Fibroblast of lung (primary cell): Measurements from ENCODE around the gene ZNF562.

ENCODE experiments used
- EZH2 ChIP-seq: IDR thresholded peaks from 2 replicates; pipeline ENCODE4 v1.5.1; 2012; ENCODE audit warnings: low read length, control low read depth, mild to moderate bottlenecking; ENCODE audit errors: missing control alignments
- TF ChIP-seq, protein P1 (sequence below), 2 donors: IDR thresholded peaks in 1 of 2; conservative IDR thresholded peaks in 1 of 2; 1 replicate in 1 of 2; 2 replicates in 1 of 2; pipeline ENCODE4 v1.5.1; 2011 to 2012; ENCODE audit warnings: low read length in 2 of 2, control low read depth in 1 of 2, inconsistent platforms in 1 of 2, low read depth in 1 of 2, mild to moderate bottlenecking in 1 of 2

DNA sequence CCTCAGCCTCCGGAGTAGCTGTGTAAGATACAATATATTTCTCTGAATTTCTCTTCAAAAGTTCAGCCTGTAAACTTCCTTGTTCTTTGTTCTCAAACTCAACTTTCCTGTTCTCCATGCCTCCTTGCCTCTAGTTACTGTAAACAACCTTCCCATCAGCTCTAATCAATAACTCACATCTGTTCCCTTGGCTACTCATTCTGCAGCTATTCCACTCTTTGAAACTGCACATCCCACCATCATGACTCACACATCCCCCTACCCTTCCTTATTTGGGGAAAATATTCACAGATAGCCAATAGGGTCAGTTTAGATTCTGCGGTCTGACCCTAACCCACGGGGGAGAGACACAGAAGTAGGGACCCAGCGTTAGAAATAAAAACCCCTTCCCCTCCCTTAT lies 2.0 kb downstream of the ZNF562 start:
- TF ChIP-seq, protein P1, sequence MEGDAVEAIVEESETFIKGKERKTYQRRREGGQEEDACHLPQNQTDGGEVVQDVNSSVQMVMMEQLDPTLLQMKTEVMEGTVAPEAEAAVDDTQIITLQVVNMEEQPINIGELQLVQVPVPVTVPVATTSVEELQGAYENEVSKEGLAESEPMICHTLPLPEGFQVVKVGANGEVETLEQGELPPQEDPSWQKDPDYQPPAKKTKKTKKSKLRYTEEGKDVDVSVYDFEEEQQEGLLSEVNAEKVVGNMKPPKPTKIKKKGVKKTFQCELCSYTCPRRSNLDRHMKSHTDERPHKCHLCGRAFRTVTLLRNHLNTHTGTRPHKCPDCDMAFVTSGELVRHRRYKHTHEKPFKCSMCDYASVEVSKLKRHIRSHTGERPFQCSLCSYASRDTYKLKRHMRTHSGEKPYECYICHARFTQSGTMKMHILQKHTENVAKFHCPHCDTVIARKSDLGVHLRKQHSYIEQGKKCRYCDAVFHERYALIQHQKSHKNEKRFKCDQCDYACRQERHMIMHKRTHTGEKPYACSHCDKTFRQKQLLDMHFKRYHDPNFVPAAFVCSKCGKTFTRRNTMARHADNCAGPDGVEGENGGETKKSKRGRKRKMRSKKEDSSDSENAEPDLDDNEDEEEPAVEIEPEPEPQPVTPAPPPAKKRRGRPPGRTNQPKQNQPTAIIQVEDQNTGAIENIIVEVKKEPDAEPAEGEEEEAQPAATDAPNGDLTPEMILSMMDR (conservative IDR thresholded peaks at IDR 0.05 in 1 of 2, IDR thresholded peaks at IDR 0.05 in 1 of 2; ENCODE audit: low read depth in 1 of 2, low read length in 2 of 2), result no peak
- TF ChIP-seq EZH2, result no peak
